Measurements from ENCODE around the gene PPM1F.

PPM1F gene

DNA sequence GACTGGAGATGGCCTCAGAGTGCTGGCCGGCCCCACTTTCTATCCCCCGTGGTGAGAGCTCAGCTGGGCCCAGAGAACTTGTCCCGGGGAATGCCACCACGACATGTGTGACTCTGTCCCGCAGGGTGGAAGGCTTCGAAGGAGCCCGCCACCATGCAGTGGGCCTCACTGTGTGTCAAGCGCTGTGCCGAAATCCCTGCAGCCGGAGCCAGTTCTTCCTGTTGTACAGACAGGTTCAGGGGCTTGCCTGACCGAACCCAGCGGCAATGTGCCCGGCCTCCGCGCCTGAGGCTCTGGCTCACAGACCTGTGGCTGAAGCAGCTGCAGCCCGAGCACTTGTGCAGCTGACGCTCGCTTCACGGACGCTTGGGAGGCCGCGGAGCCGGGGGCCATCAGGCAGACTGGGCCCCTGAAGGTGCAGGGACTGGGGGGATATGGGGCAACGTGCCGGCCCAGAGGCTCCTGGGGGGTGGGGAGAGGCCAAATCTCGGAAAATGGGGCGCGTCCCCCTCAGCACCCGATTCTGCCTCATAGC, 650 bp downstream of the PPM1F start:
- no peak overlapping the region for H2BK12ac ChIP-seq (ENCODE audit: low read length)
- peak overlapping the region; percentile 86 for H3K4me2 ChIP-seq (ENCODE audit: insufficient read depth, low read length, poor library complexity, severe bottlenecking)
- peak overlapping the region; percentile 88 to 91 for H3K4me3 ChIP-seq (ENCODE audit: low read length in 2 of 2)
- H2BK15ac ChIP-seq (ENCODE audit: low read length) = no peak overlapping the region
- peaks cover 0 to 4% of the 10 kb centered on the region in 2 donors for H3K9me3 ChIP-seq (replicated peaks in 1 of 2; ENCODE audit: control insufficient read depth in 2 of 2, insufficient read depth in 1 of 2, low read depth in 1 of 2, low read length in 2 of 2)
- no peak overlapping the region for H3K27ac ChIP-seq (replicated peaks; ENCODE audit: low read length)
- H2BK5ac ChIP-seq (ENCODE audit: low read length) = peak overlapping the region; percentile 75
- H2AK5ac ChIP-seq (ENCODE audit: low read depth, low read length) = peak overlapping the region; percentile 95
- DNase-seq (ENCODE audit: low spot score) = no peak
- peak overlapping the region; percentile 76 for H3K18ac ChIP-seq (ENCODE audit: low read length)
- H4K8ac ChIP-seq (ENCODE audit: low read depth, low read length) = no peak overlapping the region
- H3K23ac ChIP-seq (ENCODE audit: low read depth, low read length, poor library complexity) = peak overlapping the region; percentile 99
- H3K36me3 ChIP-seq (replicated peaks in 1 of 2; ENCODE audit: control insufficient read depth in 2 of 2, insufficient read depth in 2 of 2, low read length in 2 of 2) = peaks cover 0 to 2% of the 10 kb centered on the region in 2 donors
- H3K79me1 ChIP-seq (ENCODE audit: low read depth, low read length) = no peaks in the 10 kb centered on the region
- peak overlapping the region; percentile 81 for H2AFZ ChIP-seq (ENCODE audit: low read length)
- H3K4me1 ChIP-seq (ENCODE audit: control insufficient read depth in 2 of 2, insufficient read depth in 1 of 2, low read depth in 1 of 2, low read length in 2 of 2) = peaks cover 10% of the 10 kb centered on the region in 2 donors
- H3K4ac ChIP-seq (ENCODE audit: low read length) = no peak overlapping the region
- no peak overlapping the region for H4K91ac ChIP-seq (ENCODE audit: low read depth, low read length, poor library complexity)
- H3K14ac ChIP-seq (ENCODE audit: low read length) = peak overlapping the region; percentile 89
- no peak overlapping the region for H2BK120ac ChIP-seq (ENCODE audit: low read depth, low read length)
- no CpG with 5 or more reads among the region's 29 CpGs for WGBS, 2 donors (ENCODE audit: extremely low coverage in 2 of 2, insufficient read length in 2 of 2, insufficient replicate concordance in 1 of 2)
- peaks cover 0 to 4% (median 0%) of the 10 kb centered on the region in 3 experiments for H3K27me3 ChIP-seq (ENCODE audit: control insufficient read depth in 3 of 3, insufficient read depth in 3 of 3, low read depth in 1 of 3, low read length in 3 of 3)
- H3K9ac ChIP-seq (ENCODE audit: low read depth, low read length, poor library complexity) = peak overlapping the region; percentile 96

DNA sequence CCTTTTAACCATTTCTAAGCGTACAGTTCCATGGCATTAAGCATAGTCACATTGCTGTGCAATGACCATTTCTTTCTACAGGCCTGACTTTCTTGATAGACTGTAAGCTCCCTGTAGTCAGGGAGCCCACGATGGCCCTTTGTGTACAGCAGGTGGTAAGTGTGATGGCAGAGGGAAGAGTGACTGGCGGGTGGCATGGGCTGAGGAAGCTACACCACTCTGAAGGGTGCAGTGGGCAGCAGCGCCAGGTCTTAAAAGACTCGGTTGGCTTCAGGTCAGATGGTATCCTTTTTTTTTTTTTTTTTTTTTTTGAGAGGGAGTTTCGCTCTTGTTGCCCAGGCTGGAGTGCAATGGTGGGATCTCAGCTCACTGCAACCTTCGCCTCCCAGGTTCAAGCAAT, 1.6 kb downstream of the PPM1F start:
- Histone ChIP-seq H3K27me3 (ENCODE audit: control insufficient read depth in 3 of 3, insufficient read depth in 3 of 3, low read depth in 1 of 3, low read length in 3 of 3) (peaks cover 0 to 4% (median 0%) of the 10 kb centered on the region in 3 experiments), H2BK120ac (ENCODE audit: low read depth, low read length) (no peak overlapping the region), H3K79me1 (ENCODE audit: low read depth, low read length) (no peaks in the 10 kb centered on the region), H3K18ac (ENCODE audit: low read length) (no peak overlapping the region), H3K9ac (ENCODE audit: low read depth, low read length, poor library complexity) (no peak overlapping the region), H3K4me2 (ENCODE audit: insufficient read depth, low read length, poor library complexity, severe bottlenecking) (no peak overlapping the region), H3K36me3 (replicated peaks in 1 of 2; ENCODE audit: control insufficient read depth in 2 of 2, insufficient read depth in 2 of 2, low read length in 2 of 2) (peaks cover 2 to 3% of the 10 kb centered on the region in 2 donors), H3K4ac (ENCODE audit: low read length) (no peak overlapping the region), H2BK15ac (ENCODE audit: low read length) (no peak overlapping the region), H3K4me3 (ENCODE audit: low read length in 2 of 2) (no peak overlapping the region), H4K8ac (ENCODE audit: low read depth, low read length) (no peak overlapping the region), H3K23ac (ENCODE audit: low read depth, low read length, poor library complexity) (no peak overlapping the region), H3K27ac (replicated peaks; ENCODE audit: low read length) (no peak overlapping the region), H3K14ac (ENCODE audit: low read length) (no peak overlapping the region), H3K9me3 (replicated peaks in 1 of 2; ENCODE audit: control insufficient read depth in 2 of 2, insufficient read depth in 1 of 2, low read depth in 1 of 2, low read length in 2 of 2) (peaks cover 0 to 4% of the 10 kb centered on the region in 2 donors), H2AFZ (ENCODE audit: low read length) (no peak overlapping the region), H3K4me1 (ENCODE audit: control insufficient read depth in 2 of 2, insufficient read depth in 1 of 2, low read depth in 1 of 2, low read length in 2 of 2) (peaks cover 10 to 12% of the 10 kb centered on the region in 2 donors), H4K91ac (ENCODE audit: low read depth, low read length, poor library complexity) (no peak overlapping the region), H2BK5ac (ENCODE audit: low read length) (no peak overlapping the region), H2BK12ac (ENCODE audit: low read length) (no peak overlapping the region), H2AK5ac (ENCODE audit: low read depth, low read length) (no peak overlapping the region)
- no CpG with 5 or more reads among the region's 7 CpGs for WGBS, 2 donors (ENCODE audit: extremely low coverage in 2 of 2, insufficient read length in 2 of 2, insufficient replicate concordance in 1 of 2)
- DNase-seq (ENCODE audit: low spot score) = no peak

DNA sequence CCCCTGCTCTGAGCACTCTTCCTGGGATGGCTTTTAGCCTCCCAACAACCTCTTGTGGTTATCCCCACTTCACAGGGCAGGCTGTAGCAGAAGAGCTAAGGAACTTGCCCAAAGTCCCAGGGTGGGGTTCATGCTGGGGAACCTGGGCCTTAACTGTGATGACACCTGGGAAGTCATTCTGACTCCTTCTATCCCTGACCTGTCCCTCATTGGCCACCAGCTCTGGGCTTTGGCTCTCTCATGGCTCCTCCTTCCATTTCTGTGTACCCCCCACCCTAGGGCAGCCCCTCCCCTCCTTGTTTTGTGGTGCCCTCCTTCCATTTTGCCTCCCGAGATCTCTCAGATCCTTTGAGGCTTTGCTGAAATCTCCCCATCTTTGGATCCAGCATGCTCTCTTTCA, 2.7 kb downstream of the PPM1F start:
- Histone ChIP-seq H2BK15ac (ENCODE audit: low read length) (no peak overlapping the region), H3K23ac (ENCODE audit: low read depth, low read length, poor library complexity) (no peak overlapping the region), H3K27me3 (ENCODE audit: control insufficient read depth in 3 of 3, insufficient read depth in 3 of 3, low read depth in 1 of 3, low read length in 3 of 3) (peaks cover 0 to 4% (median 0%) of the 10 kb centered on the region in 3 experiments), H3K4ac (ENCODE audit: low read length) (no peak overlapping the region), H2BK5ac (ENCODE audit: low read length) (no peak overlapping the region), H3K14ac (ENCODE audit: low read length) (no peak overlapping the region), H4K91ac (ENCODE audit: low read depth, low read length, poor library complexity) (no peak overlapping the region), H3K4me2 (ENCODE audit: insufficient read depth, low read length, poor library complexity, severe bottlenecking) (no peak overlapping the region), H2AK5ac (ENCODE audit: low read depth, low read length) (no peak overlapping the region), H2BK120ac (ENCODE audit: low read depth, low read length) (no peak overlapping the region), H3K36me3 (replicated peaks in 1 of 2; ENCODE audit: control insufficient read depth in 2 of 2, insufficient read depth in 2 of 2, low read length in 2 of 2) (peaks cover 7 to 13% of the 10 kb centered on the region in 2 donors), H2AFZ (ENCODE audit: low read length) (no peak overlapping the region), H3K27ac (replicated peaks; ENCODE audit: low read length) (no peak overlapping the region), H3K4me1 (ENCODE audit: control insufficient read depth in 2 of 2, insufficient read depth in 1 of 2, low read depth in 1 of 2, low read length in 2 of 2) (peaks cover 10 to 12% of the 10 kb centered on the region in 2 donors), H3K79me1 (ENCODE audit: low read depth, low read length) (no peaks in the 10 kb centered on the region), H3K9me3 (replicated peaks in 1 of 2; ENCODE audit: control insufficient read depth in 2 of 2, insufficient read depth in 1 of 2, low read depth in 1 of 2, low read length in 2 of 2) (peaks cover 0 to 4% of the 10 kb centered on the region in 2 donors), H4K8ac (ENCODE audit: low read depth, low read length) (no peak overlapping the region), H3K18ac (ENCODE audit: low read length) (no peak overlapping the region), H2BK12ac (ENCODE audit: low read length) (no peak overlapping the region), H3K4me3 (ENCODE audit: low read length in 2 of 2) (no peak overlapping the region), H3K9ac (ENCODE audit: low read depth, low read length, poor library complexity) (no peak overlapping the region)
- no peak for DNase-seq (ENCODE audit: low spot score)
- WGBS, 2 donors (ENCODE audit: extremely low coverage in 2 of 2, insufficient read length in 2 of 2, insufficient replicate concordance in 1 of 2) = no CpG with 5 or more reads among the region's 1 CpG

DNA sequence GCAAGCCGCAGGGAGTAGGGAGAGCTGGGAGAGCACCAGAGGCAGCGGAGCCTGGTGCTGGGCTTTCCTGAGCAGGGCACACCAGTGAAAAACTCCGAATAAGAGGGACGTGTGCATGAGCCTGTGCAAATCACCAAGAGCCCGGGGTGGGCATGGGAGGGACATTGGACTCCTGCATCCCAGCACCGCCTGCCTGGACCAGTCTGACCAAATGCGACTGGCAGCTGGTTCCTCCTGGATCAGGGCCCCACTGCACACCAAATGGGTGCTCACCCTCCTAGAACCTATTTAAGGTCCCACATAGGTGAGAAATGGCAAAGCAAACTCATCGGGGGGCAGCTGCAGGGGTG, 3.1 kb downstream of the PPM1F start:
- no peak overlapping the region for H3K9ac ChIP-seq (ENCODE audit: low read depth, low read length, poor library complexity)
- H4K8ac ChIP-seq (ENCODE audit: low read depth, low read length) = no peak overlapping the region
- no peak overlapping the region for H3K4me3 ChIP-seq (ENCODE audit: low read length in 2 of 2)
- peaks cover 10 to 12% of the 10 kb centered on the region in 2 donors for H3K4me1 ChIP-seq (ENCODE audit: control insufficient read depth in 2 of 2, insufficient read depth in 1 of 2, low read depth in 1 of 2, low read length in 2 of 2)
- H3K23ac ChIP-seq (ENCODE audit: low read depth, low read length, poor library complexity) = peak overlapping the region; percentile 12
- WGBS, 2 donors (ENCODE audit: extremely low coverage in 2 of 2, insufficient read length in 2 of 2, insufficient replicate concordance in 1 of 2) = no CpG with 5 or more reads among the region's 8 CpGs
- no peak overlapping the region for H2BK5ac ChIP-seq (ENCODE audit: low read length)
- peaks cover 0 to 4% (median 0%) of the 10 kb centered on the region in 3 experiments for H3K27me3 ChIP-seq (ENCODE audit: control insufficient read depth in 3 of 3, insufficient read depth in 3 of 3, low read depth in 1 of 3, low read length in 3 of 3)
- H3K18ac ChIP-seq (ENCODE audit: low read length) = no peak overlapping the region
- H3K9me3 ChIP-seq (replicated peaks in 1 of 2; ENCODE audit: control insufficient read depth in 2 of 2, insufficient read depth in 1 of 2, low read depth in 1 of 2, low read length in 2 of 2) = peaks cover 0 to 4% of the 10 kb centered on the region in 2 donors
- H3K27ac ChIP-seq (replicated peaks; ENCODE audit: low read length) = no peak overlapping the region
- H3K79me1 ChIP-seq (ENCODE audit: low read depth, low read length) = no peaks in the 10 kb centered on the region
- no peak overlapping the region for H3K4me2 ChIP-seq (ENCODE audit: insufficient read depth, low read length, poor library complexity, severe bottlenecking)
- H4K91ac ChIP-seq (ENCODE audit: low read depth, low read length, poor library complexity) = no peak overlapping the region
- no peak overlapping the region for H2BK120ac ChIP-seq (ENCODE audit: low read depth, low read length)
- H2AK5ac ChIP-seq (ENCODE audit: low read depth, low read length) = no peak overlapping the region
- no peak overlapping the region for H2BK15ac ChIP-seq (ENCODE audit: low read length)
- H2BK12ac ChIP-seq (ENCODE audit: low read length) = no peak overlapping the region
- H3K14ac ChIP-seq (ENCODE audit: low read length) = no peak overlapping the region
- no peak for DNase-seq (ENCODE audit: low spot score)
- H3K4ac ChIP-seq (ENCODE audit: low read length) = no peak overlapping the region
- no peak overlapping the region for H2AFZ ChIP-seq (ENCODE audit: low read length)
- H3K36me3 ChIP-seq (replicated peaks in 1 of 2; ENCODE audit: control insufficient read depth in 2 of 2, insufficient read depth in 2 of 2, low read length in 2 of 2) = peaks cover 10 to 17% of the 10 kb centered on the region in 2 donors

All from neuronal stem cell (in vitro differentiated cells).